Transverse colon (tissue), 3 donors: ENCODE measurements around the gene CLSTN2.

Source experiments
- CTCF ChIP-seq, 5 experiments: fragments of 200-600 bp in 3 of 5; fragments of 450-650 bp in 2 of 5; sonication (generic) in 3 of 5; IDR thresholded peaks; 1 replicate in 2 of 5; 2 replicates in 3 of 5; pipeline ENCODE4 v1.5.1; 2016 to 2017; ENCODE audit warnings: antibody characterized with exemption in 5 of 5, inconsistent platforms in 3 of 5, mild to moderate bottlenecking in 2 of 5, moderate library complexity in 1 of 5
- POLR2A ChIP-seq: fragments of 450-650 bp; IDR thresholded peaks from one replicate; pipeline ENCODE4 v1.6.1; 2016; ENCODE audit warnings: antibody characterized with exemption, mild to moderate bottlenecking, moderate library complexity

GRCh38 chr3:140505876-140506275, 570.9 kb downstream of the CLSTN2 start:
- no peak for TF ChIP-seq CTCF (IDR thresholded peaks at IDR 0.05)
- no peak for TF ChIP-seq POLR2A
